Ovary (tissue), 3 donors: ENCODE data around the gene FIZ1.

Experiments
- CTCF ChIP-seq, 3 donors: fragments of 450-650 bp in 2 of 3; fragments of 200-600 bp in 1 of 3; IDR thresholded peaks; one replicate each; pipeline versions ENCODE4 v1.5.1 to v1.8.0; 2016 to 2022; ENCODE audit warnings: antibody characterized with exemption in 3 of 3, mild to moderate bottlenecking in 1 of 3
- POLR2A ChIP-seq: fragments of 450-650 bp; IDR thresholded peaks from one replicate; pipeline ENCODE4 v1.6.1; 2017; ENCODE audit warnings: antibody characterized with exemption, mild to moderate bottlenecking, moderate library complexity
- donor health status: DM: no; HTN: no; CAD: no.

- TF ChIP-seq POLR2A (no peak), CTCF (IDR thresholded peaks at IDR 0.05) (no peak)
Measured at GRCh38 chr19:55581145-55581822, 18.0 kb downstream of the FIZ1 start.
